GM21717 (cell line): Measurements from ENCODE around the gene ATP1B4.

Source experiments
- ATAC-seq: cut with Tn5 transposase; IDR thresholded peaks from one replicate; pipeline ENCODE4 v1.9.1; 2021; ENCODE audit warnings: mild to moderate bottlenecking, moderate library complexity; ENCODE audit not compliant: unreplicated experiment

Gene ATP1B4

GRCh38 chrX:120372667-120373370 is 10.9 kb downstream of the ATP1B4 start:
- no peak for ATAC-seq

GRCh38 chrX:120377179-120377578 is 15.3 kb downstream of the ATP1B4 start:
- no peak for ATAC-seq

GRCh38 chrX:120377715-120378114 is 15.8 kb downstream of the ATP1B4 start:
- no peak for ATAC-seq

GRCh38 chrX:120378570-120378969 is 16.7 kb downstream of the ATP1B4 start:
- ATAC-seq = no peak

GRCh38 chrX:120379937-120380681 is 18.2 kb downstream of the ATP1B4 start:
- no peak for ATAC-seq

GRCh38 chrX:120380699-120381098 is 18.8 kb downstream of the ATP1B4 start:
- no peak for ATAC-seq

GRCh38 chrX:120401301-120401700 is 39.4 kb downstream of the ATP1B4 start:
- no peak for ATAC-seq

GRCh38 chrX:120402369-120402768 is 40.5 kb downstream of the ATP1B4 start:
- ATAC-seq = no peak

GRCh38 chrX:120406638-120407037 is 44.7 kb downstream of the ATP1B4 start:
- no peak for ATAC-seq

- ATAC-seq = no peak
Measured at GRCh38 chrX:120408168-120408567, 46.3 kb downstream of the ATP1B4 start.

- no peak for ATAC-seq
Measured at GRCh38 chrX:120419463-120419862, 57.6 kb downstream of the ATP1B4 start.

- no peak for ATAC-seq
Measured at GRCh38 chrX:120426599-120426998, 64.7 kb downstream of the ATP1B4 start.

GRCh38 chrX:120428309-120428708 is 66.4 kb downstream of the ATP1B4 start:
- no peak for ATAC-seq

GRCh38 chrX:120429776-120430540 is 68.1 kb downstream of the ATP1B4 start:
- no peak for ATAC-seq
